SIG-M5 treated with dmso at 0.1 percent for 504 hours (cell line): ENCODE data around the gene CTNND1.

Experiments used
- DNase-seq: peaks from one replicate; lab custom pipeline; 2025; ENCODE audit not compliant: unreplicated experiment; lab: John Stamatoyannopoulos, UW

The CTNND1 gene

DNA sequence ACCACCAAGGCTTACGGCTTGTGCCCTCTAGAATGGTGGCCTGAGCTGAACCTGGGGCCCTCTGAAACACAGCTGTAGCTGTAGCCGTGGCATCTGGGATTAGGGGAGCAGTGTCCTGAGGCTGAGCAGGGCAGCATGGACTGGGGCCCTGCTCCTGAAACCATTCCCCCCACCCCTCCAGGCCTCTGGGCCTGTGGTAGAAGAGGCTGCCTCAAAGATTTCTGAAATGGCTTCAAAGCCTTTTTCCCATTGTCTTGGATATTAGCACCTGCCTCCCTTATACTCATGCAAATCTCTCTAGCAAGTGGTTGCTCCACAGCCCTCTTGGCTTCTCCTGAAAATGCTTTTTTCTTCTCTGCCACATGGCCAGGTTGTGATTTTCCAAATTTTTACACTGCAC lies 106.9 kb downstream of the CTNND1 start:
- no peak for DNase-seq
